Measurements from ENCODE around the gene TLE6. TPM values are rescaled to one million over a fixed set of nuclear protein-coding genes. Genes with fewer than 3 reads are reported as not detected.
A peak's percentile ranks its signal among the peaks of the same experiment; 100 is the strongest.
"Not testable (repeated sequence)": the region's sequence is repeated elsewhere in the genome, so short reads cannot be mapped to it uniquely, and the experiment has no call there.

The TLE6 gene
- total RNA-seq, 1 donor from 2014 or later, result not detected

DNA sequence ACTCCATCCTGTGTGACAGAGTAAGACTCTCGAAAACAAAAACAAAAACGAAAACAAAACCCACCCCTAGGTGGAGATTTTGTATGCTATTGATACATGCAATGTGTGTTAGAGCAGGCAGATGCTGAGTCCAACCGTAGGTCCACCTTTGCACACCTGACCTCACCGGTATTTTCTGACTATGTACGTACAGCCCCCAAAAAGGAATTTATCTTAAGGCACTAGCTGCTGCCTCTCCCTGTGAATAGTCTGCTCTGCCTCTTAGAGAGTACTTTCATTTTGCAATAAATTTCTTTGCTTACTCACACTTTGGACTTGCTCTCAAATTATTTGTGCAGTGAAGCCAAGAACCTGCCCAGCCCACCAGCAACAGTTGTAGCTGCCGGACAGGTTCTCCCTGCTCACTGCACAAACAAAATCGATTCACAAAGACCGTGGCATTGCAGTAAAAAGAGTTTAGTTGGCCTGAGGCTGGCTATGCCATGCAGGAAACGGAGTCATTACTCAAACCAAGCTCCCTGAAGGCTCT, 24.3 kb upstream of the TLE6 start:
- Mint-ChIP-seq H3K27ac (ENCODE audit: unreplicated experiment) (no peak overlapping the region), H3K4me1 (ENCODE audit: low read depth, unreplicated experiment) (peaks cover 5% of the 10 kb centered on the region), H3K9me3 (ENCODE audit: unreplicated experiment) (peaks cover 2% of the 10 kb centered on the region), H3K4me3 (ENCODE audit: unreplicated experiment) (no peak overlapping the region), H3K36me3 (ENCODE audit: unreplicated experiment) (no peaks in the 10 kb centered on the region), H3K27me3 (ENCODE audit: unreplicated experiment) (peaks cover 5% of the 10 kb centered on the region)
- TF ChIP-seq, protein P1, sequence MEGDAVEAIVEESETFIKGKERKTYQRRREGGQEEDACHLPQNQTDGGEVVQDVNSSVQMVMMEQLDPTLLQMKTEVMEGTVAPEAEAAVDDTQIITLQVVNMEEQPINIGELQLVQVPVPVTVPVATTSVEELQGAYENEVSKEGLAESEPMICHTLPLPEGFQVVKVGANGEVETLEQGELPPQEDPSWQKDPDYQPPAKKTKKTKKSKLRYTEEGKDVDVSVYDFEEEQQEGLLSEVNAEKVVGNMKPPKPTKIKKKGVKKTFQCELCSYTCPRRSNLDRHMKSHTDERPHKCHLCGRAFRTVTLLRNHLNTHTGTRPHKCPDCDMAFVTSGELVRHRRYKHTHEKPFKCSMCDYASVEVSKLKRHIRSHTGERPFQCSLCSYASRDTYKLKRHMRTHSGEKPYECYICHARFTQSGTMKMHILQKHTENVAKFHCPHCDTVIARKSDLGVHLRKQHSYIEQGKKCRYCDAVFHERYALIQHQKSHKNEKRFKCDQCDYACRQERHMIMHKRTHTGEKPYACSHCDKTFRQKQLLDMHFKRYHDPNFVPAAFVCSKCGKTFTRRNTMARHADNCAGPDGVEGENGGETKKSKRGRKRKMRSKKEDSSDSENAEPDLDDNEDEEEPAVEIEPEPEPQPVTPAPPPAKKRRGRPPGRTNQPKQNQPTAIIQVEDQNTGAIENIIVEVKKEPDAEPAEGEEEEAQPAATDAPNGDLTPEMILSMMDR (IDR thresholded peaks at IDR 0.05; ENCODE audit: partially characterized antibody, unreplicated experiment), result no peak
- DNase-seq, result no peak

DNA sequence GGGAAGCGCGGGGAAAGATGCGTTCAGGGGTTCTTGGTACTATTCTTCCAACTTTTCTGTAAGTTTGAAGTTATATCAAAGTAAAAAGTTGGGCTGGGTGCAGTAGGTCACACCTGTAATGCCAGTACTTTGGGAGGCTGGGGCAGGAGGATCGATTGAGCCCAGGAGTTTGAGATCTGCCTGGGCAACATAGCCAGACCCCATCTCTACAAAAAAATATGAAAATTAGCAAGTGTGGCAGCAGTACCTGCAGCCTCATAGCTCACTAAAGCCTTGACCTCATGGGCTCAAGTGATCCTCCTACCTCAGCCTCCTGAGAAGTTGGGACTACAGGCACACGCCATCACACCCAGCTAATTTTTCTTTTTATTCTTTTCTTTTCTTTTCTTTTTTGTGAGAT, 20.2 kb upstream of the TLE6 start:
- Mint-ChIP-seq H3K4me1 (ENCODE audit: low read depth, unreplicated experiment) (peaks cover under 1% of the 10 kb centered on the region), H3K27ac (ENCODE audit: unreplicated experiment) (no peak overlapping the region), H3K9me3 (ENCODE audit: unreplicated experiment) (peaks cover 4% of the 10 kb centered on the region), H3K4me3 (ENCODE audit: unreplicated experiment) (no peak overlapping the region), H3K36me3 (ENCODE audit: unreplicated experiment) (no peaks in the 10 kb centered on the region), H3K27me3 (ENCODE audit: unreplicated experiment) (peaks cover 8% of the 10 kb centered on the region)
- TF ChIP-seq, protein P1 (IDR thresholded peaks at IDR 0.05; ENCODE audit: partially characterized antibody, unreplicated experiment), result no peak
- no peak for DNase-seq

DNA sequence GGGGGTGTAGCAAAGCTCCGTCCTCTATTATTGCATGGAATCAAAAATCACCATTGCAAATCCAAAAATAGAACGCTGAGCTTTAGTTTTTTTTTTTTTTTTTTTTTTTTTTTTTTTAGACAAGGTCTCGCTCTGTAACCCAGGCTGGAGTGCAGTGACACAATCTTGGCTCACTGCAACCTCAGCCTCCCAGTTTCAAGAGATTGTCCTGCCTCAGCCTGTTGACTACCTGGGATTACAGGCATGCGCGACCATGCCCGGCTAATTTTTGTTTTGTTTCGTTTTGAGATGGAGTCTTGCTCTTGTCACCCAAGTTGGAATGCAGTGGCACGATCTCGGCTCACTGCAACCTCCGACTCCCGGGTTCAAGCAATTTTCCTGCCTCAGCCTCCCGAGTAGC, 17.2 kb upstream of the TLE6 start:
- Mint-ChIP-seq H3K9me3 (ENCODE audit: unreplicated experiment) (peaks cover 4% of the 10 kb centered on the region), H3K4me3 (ENCODE audit: unreplicated experiment) (no peak overlapping the region), H3K36me3 (ENCODE audit: unreplicated experiment) (no peaks in the 10 kb centered on the region), H3K4me1 (ENCODE audit: low read depth, unreplicated experiment) (peaks cover 2% of the 10 kb centered on the region), H3K27me3 (ENCODE audit: unreplicated experiment) (peaks cover 9% of the 10 kb centered on the region), H3K27ac (ENCODE audit: unreplicated experiment) (no peak overlapping the region)
- no peak for DNase-seq
- TF ChIP-seq, protein P1 (IDR thresholded peaks at IDR 0.05; ENCODE audit: partially characterized antibody, unreplicated experiment), result no peak

DNA sequence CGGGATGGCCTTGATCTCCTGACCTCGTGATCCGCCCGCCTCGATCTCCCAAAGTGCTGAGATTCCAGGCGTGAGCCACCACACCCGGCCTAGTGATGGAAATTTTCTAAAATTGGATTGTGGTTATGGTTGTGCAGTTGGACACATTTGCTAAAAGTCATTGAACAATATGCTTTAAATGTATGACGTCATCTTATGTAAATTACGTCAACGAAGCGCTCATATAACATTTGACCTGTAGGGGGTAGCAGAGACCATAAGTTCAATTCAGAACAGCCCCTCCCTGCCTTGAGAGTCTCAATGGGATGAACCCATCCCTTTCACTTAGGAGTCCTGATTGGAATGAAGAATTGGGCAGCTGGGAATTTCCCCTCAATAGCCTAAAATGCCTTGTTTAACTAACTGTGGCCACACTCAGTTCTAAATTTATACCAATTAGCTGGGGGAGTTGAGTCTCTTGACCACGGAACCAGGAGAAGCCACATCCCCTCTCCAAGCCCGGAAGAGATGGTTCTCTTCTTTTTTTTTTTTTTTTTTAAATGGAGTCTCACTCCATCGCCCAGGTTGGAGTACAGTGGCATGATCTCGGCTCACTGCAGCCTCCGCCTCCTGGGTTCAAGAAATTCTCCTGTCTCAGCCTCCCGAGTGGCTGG, 15.2 kb upstream of the TLE6 start:
- peak; percentile 40 for DNase-seq

GRCh38 chr19:2963122-2963521, 14.2 kb upstream of the TLE6 start:
- Mint-ChIP-seq H3K27ac (ENCODE audit: unreplicated experiment) (no peak overlapping the region), H3K4me3 (ENCODE audit: unreplicated experiment) (no peak overlapping the region), H3K27me3 (ENCODE audit: unreplicated experiment) (peaks cover 7% of the 10 kb centered on the region), H3K4me1 (ENCODE audit: low read depth, unreplicated experiment) (peaks cover 2% of the 10 kb centered on the region), H3K9me3 (ENCODE audit: unreplicated experiment) (peaks cover 4% of the 10 kb centered on the region), H3K36me3 (ENCODE audit: unreplicated experiment) (no peaks in the 10 kb centered on the region)
- TF ChIP-seq, protein P1 (IDR thresholded peaks at IDR 0.05; ENCODE audit: partially characterized antibody, unreplicated experiment), result no peak
- DNase-seq, result no peak

More for the DNA sequence above, 15.2 kb upstream of the TLE6 start:
- Mint-ChIP-seq H3K27ac (ENCODE audit: unreplicated experiment) (peak overlapping the region; percentile 62), H3K9me3 (ENCODE audit: unreplicated experiment) (peaks cover 4% of the 10 kb centered on the region), H3K36me3 (ENCODE audit: unreplicated experiment) (no peaks in the 10 kb centered on the region), H3K4me3 (ENCODE audit: unreplicated experiment) (peak overlapping the region; percentile 30), H3K4me1 (ENCODE audit: low read depth, unreplicated experiment) (peaks cover 2% of the 10 kb centered on the region), H3K27me3 (ENCODE audit: unreplicated experiment) (peaks cover 7% of the 10 kb centered on the region)
- TF ChIP-seq, protein P1 (IDR thresholded peaks at IDR 0.05; ENCODE audit: partially characterized antibody, unreplicated experiment), result peak; percentile 85

DNA sequence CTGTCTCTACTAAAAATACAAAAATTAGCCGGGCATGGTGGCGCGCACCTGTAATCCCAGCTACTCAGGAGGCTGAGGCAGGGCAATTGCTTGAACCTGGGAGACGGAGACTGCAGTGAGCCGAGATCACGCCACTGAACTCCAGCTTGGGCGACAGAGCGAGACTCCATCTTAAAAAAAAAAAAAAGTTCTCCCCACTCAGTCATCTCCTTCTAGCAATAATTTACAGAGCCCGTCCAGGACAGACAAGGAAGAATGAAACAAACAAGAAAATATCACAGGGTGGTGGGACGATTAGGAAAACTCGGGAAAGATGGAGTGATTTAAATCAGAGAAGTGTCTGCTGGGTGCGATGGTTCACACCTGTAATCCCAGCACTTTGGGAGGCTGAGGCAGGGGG, 13.7 kb upstream of the TLE6 start:
- H3K27ac Mint-ChIP-seq (ENCODE audit: unreplicated experiment); H3K4me1 Mint-ChIP-seq (ENCODE audit: low read depth, unreplicated experiment); H3K4me3 Mint-ChIP-seq (ENCODE audit: unreplicated experiment); H3K27me3 Mint-ChIP-seq (ENCODE audit: unreplicated experiment); H3K9me3 Mint-ChIP-seq (ENCODE audit: unreplicated experiment); H3K36me3 Mint-ChIP-seq (ENCODE audit: unreplicated experiment); DNase-seq: not testable (repeated sequence)
